ENCODE data around the gene PSME3IP1. TPM values are rescaled to one million over a fixed set of nuclear protein-coding genes. Genes with fewer than 3 reads are reported as not detected.
"Not testable (repeated sequence)": the region's sequence is repeated elsewhere in the genome, so short reads cannot be mapped to it uniquely, and the experiment has no call there.

Gene PSME3IP1
- total and polyA plus RNA-seq, 2 of the 4 experiments (the other 2 are of a cell fraction): 50.2 to 75.2 TPM

- Histone ChIP-seq H2BK120ac (ENCODE audit: low read depth, low read length) (no peak overlapping the region), H3K27ac (ENCODE audit: insufficient read depth, low read length) (no peak overlapping the region), H3K23ac (ENCODE audit: low read depth, low read length) (no peak overlapping the region), H3K14ac (replicated peaks; ENCODE audit: low read depth, low read length) (no peak overlapping the region), H3K36me3 (ENCODE audit: control insufficient read depth, insufficient read depth, low read length) (peaks cover 17% of the 10 kb centered on the region), H3K4ac (ENCODE audit: low read depth, low read length) (no peak overlapping the region), H3K27me3 (ENCODE audit: control insufficient read depth, insufficient read depth, low read length) (no peaks in the 10 kb centered on the region), H3K4me2 (ENCODE audit: low read depth, low read length) (no peak overlapping the region), H3K79me1 (ENCODE audit: low read depth in 1 of 2, low read length in 2 of 2) (peaks cover 19 to 39% of the 10 kb centered on the region in 2 experiments), H2AFZ (replicated peaks; ENCODE audit: low read length, poor library complexity) (no peak overlapping the region), H3K4me3 (ENCODE audit: insufficient read depth, low read depth, low read length) (no peak overlapping the region), H3K4me1 (ENCODE audit: control insufficient read depth, insufficient read depth, low read length) (no peaks in the 10 kb centered on the region), H2BK5ac (ENCODE audit: low read depth, low read length, poor library complexity, severe bottlenecking) (no peak overlapping the region), H3K9me1 (ENCODE audit: insufficient read depth, low read length) (no peaks in the 10 kb centered on the region; the same call in 1 of the 2 replicates), H2BK20ac (ENCODE audit: low read depth, low read length) (no peak overlapping the region), H2BK15ac (ENCODE audit: low read depth, low read length) (no peak overlapping the region), H4K8ac (ENCODE audit: low read depth in 2 of 2, low read length in 2 of 2) (no peak overlapping the region), H4K91ac (ENCODE audit: insufficient read depth, low read depth, low read length) (no peak overlapping the region), H2AK5ac (ENCODE audit: low read depth, low read length) (no peak overlapping the region), H3K56ac (ENCODE audit: extremely low read depth, insufficient read depth, low read length) (no peak overlapping the region), H3K18ac (ENCODE audit: low read depth, low read length) (no peak overlapping the region), H4K20me1 (ENCODE audit: insufficient read depth, low read length) (peaks cover 5% of the 10 kb centered on the region; the same call in 1 of the 2 replicates), H2AK9ac (replicated peaks; ENCODE audit: low read depth, low read length, poor library complexity) (no peak overlapping the region), H4K5ac (ENCODE audit: low read depth, low read length) (no peak overlapping the region), H3K9ac (ENCODE audit: low read depth, low read length) (no peak overlapping the region), H3K9me3 (ENCODE audit: control insufficient read depth, insufficient read depth, low read length) (no peaks in the 10 kb centered on the region)
- dilution Hi-C loops (cut with HindIII; ENCODE audit: low sequenced_read_pairs, unreplicated experiment) (no loop called here), in situ Hi-C loops (cut with MboI; ENCODE audit: low sequenced_read_pairs) (no loop called here), intact Hi-C loops (cut with micrococcal nuclease) (no loop called here)
- TF ChIP-seq MAZ (IDR thresholded peaks at IDR 0.05; ENCODE audit: borderline replicate concordance, low read depth, low read length): no peak
- no peak for TF ChIP-seq RAD21 (IDR thresholded peaks at IDR 0.05; ENCODE audit: low read length)
- TF ChIP-seq RCOR1 (IDR thresholded peaks at IDR 0.05; ENCODE audit: insufficient replicate concordance, low read length): no peak
- no peak for TF ChIP-seq POLR2A (IDR thresholded peaks at IDR 0.05; ENCODE audit: low read depth, low read length)
- TF ChIP-seq CHD1 (IDR thresholded peaks at IDR 0.05; ENCODE audit: low read depth, low read length): no peak
- TF ChIP-seq BHLHE40 (IDR thresholded peaks at IDR 0.05; ENCODE audit: low read depth, low read length): no peak
- TF ChIP-seq CEBPB (IDR thresholded peaks at IDR 0.05; ENCODE audit: low read depth, low read length): no peak
- ATAC-seq (ENCODE audit: low read depth): no peak
- POLR2A ChIA-PET (ENCODE audit: unreplicated experiment): no interaction called here
- 100% methylated on average over 1 of the region's 7 CpGs; no CpG with 5 or more reads in 1 of the 2 experiments for WGBS, 2 experiments (ENCODE audit: extremely low coverage in 2 of 2, insufficient read length in 1 of 2)
- no TSS peak for BruUV-seq (replicated peaks)
- CTCF ChIA-PET: no interaction called here
- DNase-seq: no peak
Observed at GRCh38 chr16:57202095-57202886, 16.5 kb upstream of the PSME3IP1 start.

GRCh38 chr16:57200926-57201325, 15.1 kb upstream of the PSME3IP1 start:
- H4K20me1 ChIP-seq (ENCODE audit: insufficient read depth, low read length); H3K9me3 ChIP-seq (ENCODE audit: control insufficient read depth, insufficient read depth, low read length); H4K91ac ChIP-seq (ENCODE audit: insufficient read depth, low read depth, low read length); POLR2A ChIA-PET (ENCODE audit: unreplicated experiment); intact Hi-C loops (cut with micrococcal nuclease); H2BK5ac ChIP-seq (ENCODE audit: low read depth, low read length, poor library complexity, severe bottlenecking); H3K9ac ChIP-seq (ENCODE audit: low read depth, low read length); in situ Hi-C loops (cut with MboI; ENCODE audit: low sequenced_read_pairs); H4K8ac ChIP-seq (ENCODE audit: low read depth in 2 of 2, low read length in 2 of 2); H2BK15ac ChIP-seq (ENCODE audit: low read depth, low read length); H3K4me2 ChIP-seq (ENCODE audit: low read depth, low read length); H2AK9ac ChIP-seq (replicated peaks; ENCODE audit: low read depth, low read length, poor library complexity); H2AFZ ChIP-seq (replicated peaks; ENCODE audit: low read length, poor library complexity); dilution Hi-C loops (cut with HindIII; ENCODE audit: low sequenced_read_pairs, unreplicated experiment); CTCF ChIA-PET; H3K27ac ChIP-seq (ENCODE audit: insufficient read depth, low read length); H3K56ac ChIP-seq (ENCODE audit: extremely low read depth, insufficient read depth, low read length); H3K27me3 ChIP-seq (ENCODE audit: control insufficient read depth, insufficient read depth, low read length); ATAC-seq (ENCODE audit: low read depth); H2BK120ac ChIP-seq (ENCODE audit: low read depth, low read length); H3K9me1 ChIP-seq (ENCODE audit: insufficient read depth, low read length); H4K5ac ChIP-seq (ENCODE audit: low read depth, low read length); H2BK20ac ChIP-seq (ENCODE audit: low read depth, low read length); H3K14ac ChIP-seq (replicated peaks; ENCODE audit: low read depth, low read length); H3K4me1 ChIP-seq (ENCODE audit: control insufficient read depth, insufficient read depth, low read length); BruUV-seq (replicated peaks); DNase-seq; H2AK5ac ChIP-seq (ENCODE audit: low read depth, low read length); H3K4ac ChIP-seq (ENCODE audit: low read depth, low read length); H3K23ac ChIP-seq (ENCODE audit: low read depth, low read length); H3K4me3 ChIP-seq (ENCODE audit: insufficient read depth, low read depth, low read length); H3K18ac ChIP-seq (ENCODE audit: low read depth, low read length): not testable (repeated sequence)
- Histone ChIP-seq H3K36me3 (ENCODE audit: control insufficient read depth, insufficient read depth, low read length) (peaks cover 10% of the 10 kb centered on the region), H3K79me1 (ENCODE audit: low read depth in 1 of 2, low read length in 2 of 2) (peaks cover 26 to 44% of the 10 kb centered on the region in 2 experiments)
- WGBS, 2 experiments (ENCODE audit: extremely low coverage in 2 of 2, insufficient read length in 1 of 2): no CpG with 5 or more reads among the region's 27 CpGs
